GM12891 (cell line): Measurements from ENCODE around the gene FTHL17.

Experiments used
- PAX5 ChIP-seq: IDR thresholded peaks from 2 replicates; pipeline ENCODE4 v1.6.1; 2011; ENCODE audit warnings: low read length, moderate library complexity, mild to moderate bottlenecking; ENCODE audit not compliant: insufficient read depth, severe bottlenecking
- POLR2A ChIP-seq: IDR thresholded peaks from 2 replicates; pipeline ENCODE4 v1.6.1; 2011; ENCODE audit warnings: low read depth, low read length, control low read depth
- TAF1 ChIP-seq: IDR thresholded peaks from 2 replicates; pipeline ENCODE4 v1.6.1; 2011; ENCODE audit warnings: low read depth, low read length, control low read depth

GRCh38 chrX:31093639-31093975 lies 21.8 kb upstream of the FTHL17 start:
- TF ChIP-seq PAX5 (no peak), POLR2A (no peak), TAF1 (no peak)
